ENCODE data around the gene EXOC3.
"Not testable (repeated sequence)": the region's sequence is repeated elsewhere in the genome, so short reads cannot be mapped to it uniquely, and the experiment has no call there.

The EXOC3 gene

GRCh38 chr5:504326-505154 is 61.6 kb downstream of the EXOC3 start:
- DNase-seq (ENCODE audit: low read depth), result no peak

GRCh38 chr5:505951-506525 is 63.1 kb downstream of the EXOC3 start:
- no peak for DNase-seq (ENCODE audit: low read depth)

- DNase-seq (ENCODE audit: low read depth), result not testable (repeated sequence)
Observed at GRCh38 chr5:507986-508575, 65.1 kb downstream of the EXOC3 start.

GRCh38 chr5:509611-510185 is 66.7 kb downstream of the EXOC3 start:
- DNase-seq (ENCODE audit: low read depth), result no peak

GRCh38 chr5:510521-510920 is 67.5 kb downstream of the EXOC3 start:
- no peak for DNase-seq (ENCODE audit: low read depth)

GRCh38 chr5:511476-511875 is 68.5 kb downstream of the EXOC3 start:
- DNase-seq (ENCODE audit: low read depth), result no peak

GRCh38 chr5:513216-514100 is 70.5 kb downstream of the EXOC3 start:
- DNase-seq (ENCODE audit: low read depth), result no peak

GRCh38 chr5:514101-514485 is 71.1 kb downstream of the EXOC3 start:
- no peak for DNase-seq (ENCODE audit: low read depth)

GRCh38 chr5:514673-515072 is 71.7 kb downstream of the EXOC3 start:
- DNase-seq (ENCODE audit: low read depth), result no peak

GRCh38 chr5:515273-515836 is 72.4 kb downstream of the EXOC3 start:
- DNase-seq (ENCODE audit: low read depth), result no peak

GRCh38 chr5:516338-516925 is 73.5 kb downstream of the EXOC3 start:
- no peak for DNase-seq (ENCODE audit: low read depth)
